ENCODE results near the gene ATP8A2.
A peak's percentile ranks its signal among the peaks of the same experiment; 100 is the strongest.
"Not testable (repeated sequence)": the region's sequence is repeated elsewhere in the genome, so short reads cannot be mapped to it uniquely, and the experiment has no call there.

ATP8A2 gene

GRCh38 chr13:25561812-25562211 lies 190.0 kb downstream of the ATP8A2 start:
- DNase-seq (ENCODE audit: low spot score), result no peak

GRCh38 chr13:25570185-25570584 lies 198.4 kb downstream of the ATP8A2 start:
- DNase-seq (ENCODE audit: low spot score), result no peak

GRCh38 chr13:25571237-25571636 lies 199.5 kb downstream of the ATP8A2 start:
- no peak for DNase-seq (ENCODE audit: low spot score)

DNA sequence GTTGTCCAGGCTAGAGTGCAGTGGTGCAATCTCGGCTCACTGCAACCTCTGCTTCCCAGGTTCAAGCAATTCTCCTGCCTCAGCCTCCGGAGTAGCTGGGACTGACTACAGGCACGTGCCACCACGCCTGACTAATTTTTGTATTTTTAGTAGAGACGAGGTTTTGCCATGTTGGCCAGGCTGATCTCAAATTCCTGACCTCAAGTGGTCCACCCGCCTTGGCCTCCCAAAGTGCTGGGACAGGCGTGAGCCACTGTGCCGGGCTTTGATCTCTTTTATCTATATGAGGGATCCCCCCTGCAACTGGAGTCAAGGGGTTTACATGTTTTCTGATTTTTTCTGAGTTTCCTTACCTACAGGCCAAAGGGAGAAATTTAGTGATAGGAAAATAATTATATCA lies 200.4 kb downstream of the ATP8A2 start:
- DNase-seq (ENCODE audit: low spot score), result not testable (repeated sequence)

DNA sequence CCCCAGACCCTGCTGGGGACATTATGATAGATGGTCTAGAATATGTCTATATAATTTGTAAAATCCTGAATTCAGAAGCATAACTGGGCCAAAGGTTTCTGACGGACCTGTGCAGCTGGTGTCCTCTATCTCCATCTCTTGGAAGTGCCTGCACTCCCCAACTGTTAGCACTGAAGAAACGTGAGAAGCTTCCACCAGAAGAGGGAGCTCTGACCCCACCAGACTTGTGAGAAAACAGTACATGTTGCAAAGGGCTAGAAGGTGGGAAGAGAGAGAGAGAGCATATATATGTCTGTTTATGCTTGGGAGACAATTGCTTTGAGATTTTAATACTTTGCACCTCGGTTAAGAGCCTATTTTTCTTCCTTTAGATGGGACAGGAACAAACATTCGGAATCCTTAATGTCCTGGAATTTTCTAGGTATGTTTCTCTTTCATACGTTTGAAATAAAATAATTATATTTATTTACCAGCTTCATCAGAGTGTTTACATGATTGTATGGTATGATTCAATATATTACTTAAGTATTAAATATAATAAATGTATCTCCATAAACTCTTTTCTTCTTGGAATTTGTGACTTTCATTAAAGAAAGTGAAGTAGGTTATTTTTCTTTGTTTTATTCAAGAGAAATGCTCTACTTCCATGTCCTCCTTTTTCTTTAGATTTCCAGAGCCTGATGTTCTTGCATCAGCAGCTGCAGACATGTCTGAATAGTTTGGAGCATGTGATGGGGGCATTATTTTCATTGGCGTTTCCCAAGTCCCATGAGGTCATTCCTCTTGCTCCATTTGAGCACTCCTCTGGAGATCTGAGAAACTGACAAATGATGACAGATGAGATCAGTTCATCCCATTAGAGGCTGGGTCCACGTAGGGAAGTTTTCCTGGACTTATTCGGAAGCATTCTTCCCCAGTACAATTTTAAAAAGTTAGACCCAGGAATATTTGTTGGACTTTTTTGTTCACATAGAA lies 202.9 kb downstream of the ATP8A2 start:
- peak; percentile 87 for DNase-seq (ENCODE audit: low spot score)

DNA sequence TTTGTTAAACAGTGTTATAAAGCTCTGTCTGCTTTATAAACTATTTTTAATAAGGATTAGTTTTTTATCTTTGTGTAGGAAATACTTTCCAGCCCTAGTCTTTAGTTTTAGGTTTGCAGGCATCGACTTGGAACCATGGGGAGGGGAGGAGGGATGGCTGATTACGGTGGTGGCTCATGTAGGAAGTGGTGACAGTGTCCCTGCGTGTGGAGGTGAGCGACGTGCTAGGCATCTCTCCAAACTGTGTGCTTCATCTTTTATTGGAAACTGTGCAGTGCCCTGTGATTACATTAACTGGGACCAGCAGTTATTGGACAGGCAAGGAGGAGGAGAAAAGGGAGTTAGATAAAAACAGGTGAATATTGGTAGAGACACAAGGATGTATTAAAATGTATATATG lies 203.8 kb downstream of the ATP8A2 start:
- no peak for DNase-seq (ENCODE audit: low spot score)

DNA sequence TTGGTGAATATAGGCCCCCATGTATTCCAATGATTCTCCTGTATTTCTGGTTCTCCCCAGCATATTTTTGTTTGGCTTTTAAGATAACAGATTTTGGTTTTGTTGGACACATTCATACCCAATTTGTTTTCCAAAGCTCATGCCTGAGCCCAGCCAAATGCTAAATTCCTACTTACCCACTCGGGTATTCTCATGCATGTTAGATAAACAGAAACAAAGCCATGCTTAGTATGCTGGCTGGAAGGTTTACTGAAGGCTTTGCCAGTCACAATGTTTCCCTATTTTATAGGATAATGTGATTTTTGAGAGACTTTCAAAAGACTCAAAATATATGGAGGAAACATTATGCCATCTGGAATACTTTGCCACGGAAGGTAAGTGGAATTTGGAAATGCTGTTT lies 206.8 kb downstream of the ATP8A2 start:
- no peak for DNase-seq (ENCODE audit: low spot score)

- no peak for DNase-seq (ENCODE audit: low spot score)
Measured at GRCh38 chr13:25579221-25579620, 207.4 kb downstream of the ATP8A2 start.

DNA sequence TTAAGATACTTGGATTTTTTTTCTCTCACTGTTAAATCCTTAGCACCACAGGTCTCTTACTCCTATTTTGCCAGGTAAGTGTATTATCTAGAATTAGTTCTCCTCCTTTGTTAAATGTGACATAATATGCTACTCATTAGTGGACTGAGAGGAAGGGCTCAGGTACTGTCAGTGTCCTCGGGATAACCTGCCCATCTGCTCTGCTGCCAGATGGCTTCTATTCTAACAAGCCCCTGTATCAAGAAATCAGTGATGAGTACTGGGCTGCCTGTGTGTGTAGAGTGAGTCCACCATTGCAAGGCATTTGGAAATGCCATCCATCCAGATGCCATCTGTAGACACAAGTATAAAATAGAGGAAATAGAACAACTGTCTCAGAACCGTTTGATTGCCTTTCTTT lies 209.6 kb downstream of the ATP8A2 start:
- no peak for DNase-seq (ENCODE audit: low spot score)

- DNase-seq (ENCODE audit: low spot score), result no peak
Measured at GRCh38 chr13:25584087-25584486, 212.3 kb downstream of the ATP8A2 start.

GRCh38 chr13:25585000-25585399 lies 213.2 kb downstream of the ATP8A2 start:
- DNase-seq (ENCODE audit: low spot score), result no peak

DNA sequence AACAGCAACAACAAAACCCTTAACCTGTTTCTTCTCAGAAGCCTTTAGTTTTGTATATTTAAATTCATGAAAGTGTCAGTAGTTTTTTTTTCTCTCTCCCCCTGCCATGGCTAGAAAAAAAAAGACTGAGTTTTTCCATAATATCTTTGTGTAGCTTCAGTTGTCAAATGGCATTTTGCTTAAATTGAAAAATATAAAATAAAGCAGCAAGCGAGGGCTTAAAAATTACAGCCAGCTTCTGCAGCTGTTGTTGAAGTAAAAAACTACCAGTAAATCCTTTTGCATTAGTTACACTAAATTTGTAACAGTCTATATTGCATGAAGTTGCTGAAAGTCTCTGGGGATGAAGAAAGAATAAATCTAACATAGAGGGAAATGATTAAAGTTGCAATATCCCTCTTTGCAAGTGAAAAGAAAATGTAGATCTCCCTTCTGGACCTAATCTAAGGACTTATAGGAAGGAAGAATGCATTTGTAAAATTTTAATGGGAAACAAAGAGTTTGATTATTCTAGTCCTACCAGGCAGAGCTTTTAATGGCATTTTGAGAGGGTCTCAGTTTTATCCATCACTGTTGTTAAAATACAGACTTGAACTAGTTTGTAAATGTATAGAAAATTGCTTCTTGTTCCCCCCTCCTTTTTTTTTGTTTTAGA lies 215.7 kb downstream of the ATP8A2 start:
- DNase-seq (ENCODE audit: low spot score), result no peak

GRCh38 chr13:25588336-25589060 lies 216.7 kb downstream of the ATP8A2 start:
- DNase-seq (ENCODE audit: low spot score), result no peak

- DNase-seq (ENCODE audit: low spot score), result no peak
Measured at GRCh38 chr13:25598421-25598820, 226.6 kb downstream of the ATP8A2 start.

- DNase-seq (ENCODE audit: low spot score), result no peak
Measured at GRCh38 chr13:25602176-25602575, 230.4 kb downstream of the ATP8A2 start.

GRCh38 chr13:25604106-25604505 lies 232.3 kb downstream of the ATP8A2 start:
- DNase-seq (ENCODE audit: low spot score), result no peak

GRCh38 chr13:25607096-25607495 lies 235.3 kb downstream of the ATP8A2 start:
- DNase-seq (ENCODE audit: low spot score), result no peak

- DNase-seq (ENCODE audit: low spot score), result no peak
Measured at GRCh38 chr13:25608181-25608580, 236.4 kb downstream of the ATP8A2 start.

DNA sequence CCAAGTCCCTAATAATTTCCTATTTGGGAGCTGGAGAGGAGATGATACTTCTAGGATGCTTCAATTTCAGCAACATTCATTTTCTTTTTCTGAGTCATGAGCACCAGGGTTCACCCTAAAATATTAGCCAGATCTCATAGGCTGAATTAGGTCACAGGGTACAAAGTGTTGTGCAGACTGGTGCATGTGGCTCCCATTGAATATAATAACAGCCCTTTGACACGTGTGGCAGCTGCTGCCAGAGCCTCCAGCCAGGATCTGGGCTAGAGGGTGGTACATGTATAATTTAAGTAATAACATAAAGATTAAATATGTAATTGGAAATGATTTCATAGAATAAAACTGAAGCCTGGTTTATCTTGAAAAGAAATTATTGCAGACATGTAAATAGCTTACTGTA lies 244.9 kb downstream of the ATP8A2 start:
- DNase-seq (ENCODE audit: low spot score), result no peak

DNA sequence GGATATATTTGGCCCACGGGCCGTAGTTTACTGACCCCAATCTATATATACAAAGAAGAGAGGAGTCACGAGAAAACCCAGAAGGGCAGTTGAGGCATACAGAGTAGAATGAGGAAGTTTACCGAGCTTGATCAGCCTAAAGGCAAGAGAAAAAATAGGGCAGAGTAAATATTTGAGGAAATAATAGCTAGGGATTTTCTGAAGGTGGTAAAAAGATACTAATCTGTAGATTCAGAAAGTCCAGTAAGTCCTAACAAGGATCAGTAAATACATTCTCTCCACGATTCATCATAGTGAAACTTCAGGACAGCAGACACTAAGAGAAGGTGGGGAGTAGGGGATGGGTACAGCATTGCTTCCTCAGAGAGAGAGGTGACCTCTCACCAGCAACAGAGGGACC lies 248.1 kb downstream of the ATP8A2 start:
- DNase-seq (ENCODE audit: low spot score), result no peak

- no peak for DNase-seq (ENCODE audit: low spot score)
Measured at GRCh38 chr13:25625414-25625813, 253.6 kb downstream of the ATP8A2 start.

DNA sequence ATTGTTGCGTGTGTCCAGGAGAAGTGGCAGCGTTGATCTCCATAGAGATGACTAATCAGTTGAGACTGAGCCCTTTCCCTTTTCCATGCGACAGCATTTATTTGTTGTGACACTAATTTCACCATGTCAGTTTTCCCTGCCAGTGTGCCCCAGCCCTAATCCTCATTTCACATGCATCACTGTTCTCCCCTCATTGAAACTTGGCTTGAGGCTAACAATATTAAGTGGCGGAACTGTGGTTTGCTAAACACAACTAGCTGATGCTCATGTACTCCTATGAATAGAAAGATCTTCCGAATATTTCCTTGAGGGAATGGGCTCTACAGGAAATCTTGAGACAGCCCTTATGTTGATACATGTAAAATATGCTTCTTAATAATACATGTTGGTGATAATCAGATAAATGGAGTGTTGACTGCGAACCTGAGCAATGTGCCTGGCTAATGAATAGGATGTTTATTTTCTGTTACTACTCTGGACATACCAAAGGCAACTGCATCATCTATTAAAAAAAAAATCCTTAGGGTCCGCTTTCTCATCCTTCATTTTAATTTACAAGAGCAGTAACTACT lies 258.6 kb downstream of the ATP8A2 start:
- DNase-seq (ENCODE audit: low spot score), result no peak
